Ishikawa (cell line): ENCODE results near the gene ZNF594.

Experiments used
- RAD21 ChIP-seq: IDR thresholded peaks from 2 replicates; pipeline ENCODE4 v1.6.1; 2012; ENCODE audit warnings: low read depth
- ZBTB7A ChIP-seq: IDR thresholded peaks from 2 replicates; pipeline ENCODE4 v1.6.1; 2012; ENCODE audit warnings: low read depth

DNA sequence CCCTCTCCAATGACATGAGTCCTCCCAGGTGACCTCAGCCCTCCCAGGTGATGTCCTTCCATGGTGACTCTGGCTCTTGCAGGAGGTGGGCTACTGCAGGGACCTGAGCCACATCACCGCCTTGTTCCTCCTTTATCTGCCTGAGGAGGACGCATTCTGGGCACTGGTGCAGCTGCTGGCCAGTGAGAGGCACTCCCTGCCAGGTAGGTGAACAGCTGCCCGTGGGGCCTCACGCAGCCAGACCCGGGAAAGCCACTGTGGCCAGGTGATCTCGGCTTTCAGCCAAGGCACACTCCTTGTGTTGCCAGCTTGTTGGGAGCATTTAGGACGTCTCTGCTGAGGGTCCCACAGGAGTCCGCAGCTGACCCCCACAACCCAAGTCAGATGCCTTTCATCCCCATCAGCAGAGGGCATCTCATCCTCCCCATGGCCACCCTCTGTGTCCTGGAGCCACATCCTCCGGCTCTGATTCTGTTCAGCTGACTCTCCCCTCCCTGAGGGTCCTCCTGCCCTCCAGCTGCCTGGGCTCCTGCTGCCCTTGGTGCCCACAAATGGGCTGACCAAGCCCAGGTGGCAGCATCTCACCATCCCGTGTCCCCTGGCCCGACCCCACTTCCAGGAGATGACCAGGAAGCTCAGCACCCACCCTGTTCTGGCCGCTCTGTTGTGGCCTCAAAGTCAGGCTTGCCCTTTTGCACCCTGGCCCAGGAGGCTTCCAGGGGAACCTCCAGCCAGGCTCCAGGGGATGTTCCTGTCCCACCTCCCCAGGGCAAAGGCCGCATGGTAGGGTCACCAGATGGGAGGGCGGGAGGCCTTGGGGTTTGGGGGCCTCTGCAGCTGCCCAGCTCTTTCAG is 55.7 kb downstream of the ZNF594 start:
- no peak for TF ChIP-seq RAD21
- no peak for TF ChIP-seq ZBTB7A
